Measurements from ENCODE around the gene CDH23. TPM values are rescaled to one million over a fixed set of nuclear protein-coding genes. Genes with fewer than 3 reads are reported as not detected.
A peak's percentile ranks its signal among the peaks of the same experiment; 100 is the strongest.

CDH23 gene
- total and polyA plus RNA-seq, 9 of the 15 experiments (the other 6 are each of a cell fraction or from before 2014, with no cell fraction given), result 0.18 to 1.2 (median 0.47) TPM

DNA sequence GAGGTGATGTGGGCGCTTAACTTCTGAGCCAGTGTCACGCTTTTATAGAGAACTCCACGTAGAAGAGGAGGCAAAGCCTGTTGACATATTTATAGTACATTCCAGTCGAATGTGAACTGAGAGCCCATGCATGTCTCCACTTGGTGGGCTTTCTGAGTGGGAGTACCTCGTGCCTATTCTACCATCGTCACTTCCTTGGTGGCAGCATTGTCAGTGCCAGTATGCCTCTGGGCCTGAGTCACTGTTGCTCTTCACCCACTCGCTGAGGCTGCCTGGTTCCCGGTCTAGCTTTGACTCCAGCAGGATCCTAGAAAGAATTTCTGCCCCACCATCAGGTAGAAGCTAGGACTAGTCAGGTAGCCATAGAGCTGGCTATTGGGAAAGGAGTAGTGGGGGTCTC lies 30.0 kb upstream of the CDH23 start:
- intact Hi-C loops (cut with micrococcal nuclease), result no loop called here
- in situ Hi-C loops (cut with MboI), result no loop called here
- Histone ChIP-seq H3K27me3 (ENCODE audit: control insufficient read depth in 2 of 2, insufficient read depth in 2 of 2, low read length in 2 of 2) (peaks cover 0 to 9% of the 10 kb centered on the region in 2 experiments; a peak in 2 of 5 replicates), H3K79me2 (ENCODE audit: control insufficient read depth, insufficient read depth, low read length) (no peaks in the 10 kb centered on the region), H3K36me3 (ENCODE audit: control insufficient read depth, insufficient read depth, low read length) (peaks cover 7% of the 10 kb centered on the region; the same call in 1 of the 3 replicates), H3K4me2 (ENCODE audit: insufficient read depth, low read length) (no peak overlapping the region), H2AFZ (ENCODE audit: low read depth, low read length) (no peak overlapping the region), H3K9ac (ENCODE audit: insufficient read depth in 1 of 2, low read depth in 2 of 2, low read length in 2 of 2) (peak overlapping the region in 1 of 2 experiments; percentile 15; a peak in 1 of 4 replicates), H3K27ac (ENCODE audit: extremely low read depth, low read depth, low read length) (no peak overlapping the region), H3K4me3 (no peak overlapping the region), H3K9me1 (ENCODE audit: control insufficient read depth, insufficient read depth, low read length) (no peaks in the 10 kb centered on the region), H4K20me1 (replicated peaks; ENCODE audit: control insufficient read depth, insufficient read depth, low read length) (no peaks in the 10 kb centered on the region), H3K9me3 (replicated peaks; ENCODE audit: control insufficient read depth, insufficient read depth, low read depth, low read length) (no peaks in the 10 kb centered on the region), H3K4me1 (replicated peaks in 1 of 2; ENCODE audit: control insufficient read depth in 2 of 2, insufficient read depth in 2 of 2, low read length in 2 of 2) (peaks cover 0 to under 1% of the 10 kb centered on the region in 2 experiments; a peak in 2 of 5 replicates)
- ChIA-PET CTCF (ENCODE audit: low intra/inter-chr PET ratio) (interaction anchor here (0.6 kb wide), 1 partner anchor 17 kb away, joined by 5 read pairs; no protein-coding TSS in a partner anchor), POLR2A (interaction anchor here (0.7 to 1.3 kb wide), 5 partner anchors 9 to 332 kb away, joined by 3 to 4 read pairs (median 3); no protein-coding TSS in a partner anchor)
- BruUV-seq (replicated peaks), result no TSS peak
- WGBS (ENCODE audit: insufficient coverage, low coverage, missing lambda C conversion rate), result 35% methylated on average over 8 of the region's 8 CpGs
- DNase-seq (ENCODE audit: extremely low read depth in 1 of 4, low spot score in 3 of 4), result no peak
- no peak for ATAC-seq
- FAIRE-seq, result no peak
- TF ChIP-seq ARID2 (IDR thresholded peaks at IDR 0.05) (no peak), ZNF175 (CRISPR knock-in tag; IDR thresholded peaks at IDR 0.05; ENCODE audit: low read depth) (no peak), POLR2H (tag; IDR thresholded peaks at IDR 0.05; ENCODE audit: low read depth) (no peak), ZNF696 (CRISPR knock-in tag; conservative IDR thresholded peaks at IDR 0.05) (no peak), ZFX (CRISPR knock-in tag; IDR thresholded peaks at IDR 0.05) (no peak), ZNF23 (CRISPR knock-in tag; IDR thresholded peaks at IDR 0.05) (no peak), MAFF (IDR thresholded peaks at IDR 0.05; ENCODE audit: low read length) (no peak), TRIM24 (IDR thresholded peaks at IDR 0.05) (no peak), HOXB6 (CRISPR knock-in tag; IDR thresholded peaks at IDR 0.05; ENCODE audit: borderline replicate concordance) (no peak), RCOR1 (IDR thresholded peaks at IDR 0.05; ENCODE audit: borderline replicate concordance in 1 of 2, low read depth in 2 of 2, low read length in 2 of 2) (no peak)
- TF ChIP-seq, protein P1, sequence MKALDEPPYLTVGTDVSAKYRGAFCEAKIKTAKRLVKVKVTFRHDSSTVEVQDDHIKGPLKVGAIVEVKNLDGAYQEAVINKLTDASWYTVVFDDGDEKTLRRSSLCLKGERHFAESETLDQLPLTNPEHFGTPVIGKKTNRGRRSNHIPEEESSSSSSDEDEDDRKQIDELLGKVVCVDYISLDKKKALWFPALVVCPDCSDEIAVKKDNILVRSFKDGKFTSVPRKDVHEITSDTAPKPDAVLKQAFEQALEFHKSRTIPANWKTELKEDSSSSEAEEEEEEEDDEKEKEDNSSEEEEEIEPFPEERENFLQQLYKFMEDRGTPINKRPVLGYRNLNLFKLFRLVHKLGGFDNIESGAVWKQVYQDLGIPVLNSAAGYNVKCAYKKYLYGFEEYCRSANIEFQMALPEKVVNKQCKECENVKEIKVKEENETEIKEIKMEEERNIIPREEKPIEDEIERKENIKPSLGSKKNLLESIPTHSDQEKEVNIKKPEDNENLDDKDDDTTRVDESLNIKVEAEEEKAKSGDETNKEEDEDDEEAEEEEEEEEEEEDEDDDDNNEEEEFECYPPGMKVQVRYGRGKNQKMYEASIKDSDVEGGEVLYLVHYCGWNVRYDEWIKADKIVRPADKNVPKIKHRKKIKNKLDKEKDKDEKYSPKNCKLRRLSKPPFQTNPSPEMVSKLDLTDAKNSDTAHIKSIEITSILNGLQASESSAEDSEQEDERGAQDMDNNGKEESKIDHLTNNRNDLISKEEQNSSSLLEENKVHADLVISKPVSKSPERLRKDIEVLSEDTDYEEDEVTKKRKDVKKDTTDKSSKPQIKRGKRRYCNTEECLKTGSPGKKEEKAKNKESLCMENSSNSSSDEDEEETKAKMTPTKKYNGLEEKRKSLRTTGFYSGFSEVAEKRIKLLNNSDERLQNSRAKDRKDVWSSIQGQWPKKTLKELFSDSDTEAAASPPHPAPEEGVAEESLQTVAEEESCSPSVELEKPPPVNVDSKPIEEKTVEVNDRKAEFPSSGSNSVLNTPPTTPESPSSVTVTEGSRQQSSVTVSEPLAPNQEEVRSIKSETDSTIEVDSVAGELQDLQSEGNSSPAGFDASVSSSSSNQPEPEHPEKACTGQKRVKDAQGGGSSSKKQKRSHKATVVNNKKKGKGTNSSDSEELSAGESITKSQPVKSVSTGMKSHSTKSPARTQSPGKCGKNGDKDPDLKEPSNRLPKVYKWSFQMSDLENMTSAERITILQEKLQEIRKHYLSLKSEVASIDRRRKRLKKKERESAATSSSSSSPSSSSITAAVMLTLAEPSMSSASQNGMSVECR (CRISPR knock-in tag; IDR thresholded peaks at IDR 0.05), result no peak
- TF ChIP-seq, protein P2, sequence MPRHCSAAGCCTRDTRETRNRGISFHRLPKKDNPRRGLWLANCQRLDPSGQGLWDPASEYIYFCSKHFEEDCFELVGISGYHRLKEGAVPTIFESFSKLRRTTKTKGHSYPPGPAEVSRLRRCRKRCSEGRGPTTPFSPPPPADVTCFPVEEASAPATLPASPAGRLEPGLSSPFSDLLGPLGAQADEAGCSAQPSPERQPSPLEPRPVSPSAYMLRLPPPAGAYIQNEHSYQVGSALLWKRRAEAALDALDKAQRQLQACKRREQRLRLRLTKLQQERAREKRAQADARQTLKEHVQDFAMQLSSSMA (CRISPR knock-in tag; IDR thresholded peaks at IDR 0.05), result no peak
